ENCODE measurements around the gene SLIT3.

The SLIT3 gene

DNA sequence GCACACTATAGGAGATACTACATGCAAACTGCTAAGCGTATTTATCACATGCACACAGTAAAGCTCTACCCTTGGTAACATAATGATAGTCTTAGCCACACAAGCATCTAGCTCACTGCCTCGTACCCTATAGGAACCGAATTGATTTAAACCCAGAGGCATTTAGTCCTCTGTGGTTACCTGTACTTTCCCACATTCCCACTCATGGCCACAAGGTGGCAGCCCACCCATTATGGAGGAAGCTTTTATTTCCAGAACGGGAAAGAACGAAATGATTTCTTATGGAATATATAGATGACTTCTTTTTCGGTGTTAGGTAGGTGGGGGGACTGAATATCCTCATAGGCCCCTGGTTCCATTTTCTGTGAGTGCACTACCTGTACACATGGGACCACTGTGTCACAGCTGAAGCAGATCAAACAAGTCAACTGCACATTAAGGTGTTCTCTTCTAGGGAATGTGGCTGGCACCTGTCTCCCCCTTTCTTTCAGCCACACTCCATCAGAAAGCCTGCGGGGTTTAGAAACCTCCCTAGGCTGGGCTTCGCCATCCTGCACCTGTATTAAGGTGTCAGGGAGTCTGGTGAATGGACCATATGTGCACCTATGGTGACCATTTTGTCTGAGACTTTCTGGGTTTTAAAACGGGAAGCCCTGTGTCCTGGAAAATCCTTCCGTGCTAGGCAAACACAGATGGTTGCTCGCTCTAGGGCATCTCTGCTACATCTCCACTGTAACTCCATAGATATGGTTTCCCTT lies 313.2 kb downstream of the SLIT3 start:
- peak in 2 of 4 experiments; percentile 3 to 4 for DNase-seq

DNA sequence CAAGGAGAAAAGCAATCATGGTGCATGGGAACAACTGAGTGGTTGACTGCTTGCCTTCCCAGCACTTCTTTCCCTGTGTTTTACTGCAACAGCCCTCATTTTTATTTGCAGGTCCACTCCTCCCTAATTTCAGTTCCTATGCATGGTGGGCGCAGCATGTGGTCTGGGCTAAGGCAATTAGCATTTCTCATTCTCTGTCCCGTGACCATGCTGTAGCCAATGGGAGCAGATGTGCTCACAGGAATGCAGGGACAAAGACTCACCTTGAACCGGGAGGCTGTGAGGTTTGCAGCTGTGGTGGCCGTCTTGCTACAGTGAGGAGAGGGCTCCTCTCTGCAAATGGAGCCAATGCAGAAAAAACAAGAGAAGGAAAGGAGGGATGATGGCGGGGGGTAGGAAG lies 315.5 kb downstream of the SLIT3 start:
- DNase-seq, result no peak

DNA sequence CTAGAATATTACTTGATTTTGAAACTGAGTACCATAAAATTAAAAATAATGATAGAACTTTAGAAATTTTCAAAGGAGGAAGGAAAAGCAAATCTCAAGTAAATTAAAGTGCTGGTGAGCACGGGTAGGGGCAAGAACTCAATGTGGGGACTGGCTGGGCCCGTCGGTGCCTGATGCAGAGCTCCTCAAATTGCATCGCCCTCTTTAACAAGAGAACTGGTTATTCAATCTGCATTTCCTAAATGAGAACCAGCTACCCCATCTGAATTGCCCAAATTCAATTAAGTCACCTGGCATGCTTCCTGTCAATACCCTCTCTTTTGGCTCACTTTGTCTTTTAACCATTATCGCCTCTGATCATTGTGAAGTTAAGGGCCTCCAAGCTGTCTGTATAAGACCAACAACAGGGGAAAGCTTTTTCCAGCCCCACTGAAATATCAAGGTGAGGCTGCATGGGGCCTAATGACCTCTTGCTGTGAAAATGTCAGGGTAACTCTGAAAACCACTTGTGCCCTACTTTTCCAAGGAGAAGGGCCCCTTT lies 316.7 kb downstream of the SLIT3 start:
- no peak for DNase-seq

DNA sequence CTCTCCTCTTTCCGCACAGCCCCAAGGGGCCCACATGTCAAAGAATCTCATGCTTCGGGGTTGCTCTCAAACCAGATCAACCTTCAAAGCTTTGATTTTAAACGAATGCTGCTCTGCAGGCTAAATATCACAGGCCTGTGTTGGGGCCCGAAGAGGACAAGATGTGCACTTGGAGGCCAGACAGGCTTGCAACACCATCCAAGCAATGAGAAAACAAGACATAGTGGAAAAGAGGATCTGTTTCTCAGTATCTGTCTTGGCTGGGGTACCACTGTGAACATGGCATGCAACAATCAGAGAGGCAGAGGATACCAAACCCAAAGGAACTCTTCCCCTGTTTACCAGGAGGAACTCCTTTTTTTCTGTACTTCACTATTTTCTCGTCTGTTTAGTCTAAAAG lies 321.8 kb downstream of the SLIT3 start:
- no peak for DNase-seq

DNA sequence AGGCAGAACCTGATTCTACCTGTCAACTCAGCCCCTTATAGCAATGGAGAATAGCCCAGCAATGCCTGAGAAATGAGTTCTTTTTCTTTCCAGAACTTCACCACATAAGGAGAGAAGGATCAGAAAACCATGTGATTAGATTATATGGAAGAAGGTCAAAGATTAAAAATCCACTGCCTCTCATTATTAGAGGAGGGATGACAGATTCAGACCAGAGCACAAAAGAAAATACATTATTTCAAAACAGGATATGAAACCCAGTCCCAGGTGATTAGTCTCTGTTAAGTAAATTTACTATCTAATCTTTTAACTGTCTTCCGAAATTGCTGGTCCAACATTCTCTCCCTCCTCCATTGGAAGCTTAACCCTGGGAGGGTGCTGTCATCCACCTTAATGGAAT lies 322.4 kb downstream of the SLIT3 start:
- DNase-seq, result no peak

DNA sequence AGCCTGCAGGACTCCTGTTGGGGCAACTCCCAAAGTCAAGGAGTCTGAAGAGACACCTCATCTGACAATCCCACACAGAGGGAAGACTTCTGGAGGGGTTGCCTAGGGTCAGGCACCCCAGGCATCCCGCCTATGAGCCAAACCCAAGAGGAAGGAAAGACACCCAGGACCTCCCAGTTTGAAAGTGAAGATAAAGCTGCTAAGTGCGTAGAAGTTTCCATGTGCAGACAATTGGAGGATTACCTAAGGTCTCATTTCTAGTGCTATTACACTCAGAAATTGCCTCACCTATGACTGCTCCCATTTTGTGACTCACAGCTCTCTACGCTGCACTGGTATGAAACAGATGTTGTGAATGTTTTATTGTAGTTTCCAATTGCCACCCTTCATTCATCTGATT lies 322.9 kb downstream of the SLIT3 start:
- no peak for DNase-seq

DNA sequence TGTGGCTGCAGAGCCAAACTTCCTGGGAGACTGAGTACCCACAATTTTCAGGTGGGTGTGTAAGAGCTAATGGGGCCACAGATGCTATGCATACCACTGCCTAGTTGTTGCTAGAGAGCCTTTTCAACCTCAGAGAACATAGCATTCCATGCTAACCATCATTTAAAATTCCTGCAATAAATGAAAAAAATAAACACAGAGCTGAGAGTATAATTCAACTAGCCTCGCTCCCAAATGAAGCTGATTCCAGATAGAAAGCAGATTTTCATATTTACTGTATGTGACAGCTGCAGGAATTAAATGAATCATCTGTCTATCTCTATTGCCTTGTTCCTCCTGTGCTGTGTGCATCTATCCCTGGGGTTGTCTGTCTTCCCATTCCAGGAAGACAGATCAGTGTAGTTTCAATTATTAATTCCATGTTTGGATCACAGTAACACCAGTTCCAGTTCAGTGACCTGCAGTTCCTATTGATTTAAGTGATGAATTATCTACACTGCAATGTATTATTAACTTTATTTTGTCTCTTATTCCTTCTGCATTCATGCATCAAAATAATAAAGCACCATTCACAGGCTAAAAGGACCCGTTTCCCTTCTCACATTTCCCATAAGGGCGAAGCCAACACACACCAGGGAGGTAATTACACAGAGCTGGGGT lies 324.5 kb downstream of the SLIT3 start:
- no peak for DNase-seq

DNA sequence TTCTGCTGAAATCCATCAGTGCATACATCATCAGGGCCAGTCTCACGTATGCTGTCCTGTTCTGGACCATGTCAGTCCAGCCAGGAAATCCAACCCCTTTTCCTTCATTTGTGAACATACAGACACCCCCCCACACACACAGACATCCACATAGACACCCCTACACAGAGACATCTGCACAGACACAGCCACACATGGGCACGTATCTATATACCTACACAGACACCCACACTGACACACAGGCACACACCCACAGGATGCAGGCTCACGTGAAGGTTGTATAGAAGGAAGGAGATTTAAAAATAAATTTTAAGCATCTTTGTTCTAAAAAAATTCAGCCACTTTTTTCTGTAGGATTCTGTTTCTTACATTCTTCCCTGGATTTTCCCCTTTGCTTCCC lies 325.6 kb downstream of the SLIT3 start:
- no peak for DNase-seq

DNA sequence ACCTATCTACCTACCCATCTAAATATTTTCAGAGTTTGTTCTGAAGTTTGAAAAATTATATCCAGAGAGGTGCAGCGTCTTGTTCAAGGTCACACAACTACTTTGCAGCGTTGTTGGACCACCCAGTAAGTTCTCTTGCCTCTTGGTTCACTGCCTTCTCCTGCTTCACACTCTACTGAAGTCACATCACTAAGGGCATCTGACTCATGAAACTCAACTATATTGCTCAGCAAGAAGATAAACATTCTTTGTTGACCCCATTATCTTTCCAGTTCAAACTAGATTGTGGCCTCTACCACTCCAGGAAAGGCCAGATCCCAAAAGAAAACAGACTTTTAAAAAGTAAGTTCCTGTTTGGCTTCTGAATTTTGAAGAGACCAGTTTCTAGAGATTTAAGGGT lies 326.9 kb downstream of the SLIT3 start:
- DNase-seq, result no peak

DNA sequence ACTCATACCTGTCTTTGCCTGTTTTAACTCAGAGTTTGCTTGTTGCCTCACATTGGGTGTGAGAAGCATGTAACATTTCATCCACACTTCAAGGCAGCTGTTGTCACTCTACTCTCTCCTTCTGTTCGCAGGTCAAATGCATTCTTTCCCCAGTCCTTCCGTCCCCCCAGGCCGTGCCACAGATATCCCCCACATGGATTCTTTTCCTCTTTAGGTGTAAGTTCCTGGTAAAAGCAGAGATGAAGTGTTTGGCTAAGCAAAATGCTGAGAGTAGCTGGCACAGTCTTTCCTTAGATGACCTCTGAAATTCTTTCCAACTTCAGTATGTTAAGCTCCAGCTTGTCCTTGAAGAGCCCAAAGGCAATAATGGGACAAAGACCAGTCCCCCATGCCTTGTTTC lies 328.2 kb downstream of the SLIT3 start:
- no peak for DNase-seq

DNA sequence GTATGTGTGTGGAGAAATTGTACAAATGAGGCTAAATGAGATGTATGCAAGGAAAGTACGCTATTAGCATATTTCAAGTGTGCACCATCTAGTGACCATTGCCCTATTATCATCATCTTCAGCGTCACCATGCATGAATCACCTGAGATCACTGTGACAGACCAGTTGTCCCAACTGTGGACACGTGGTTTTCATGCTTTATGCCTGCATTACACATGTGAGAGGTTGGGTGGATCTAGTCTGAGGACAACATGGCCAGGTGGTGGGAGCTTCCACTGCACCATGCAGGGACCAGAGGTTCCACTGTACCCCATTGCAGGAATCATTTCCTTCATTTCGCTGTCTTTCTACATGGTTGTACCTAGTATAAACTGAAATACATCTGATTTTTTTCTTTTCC lies 329.8 kb downstream of the SLIT3 start:
- DNase-seq, result no peak

DNA sequence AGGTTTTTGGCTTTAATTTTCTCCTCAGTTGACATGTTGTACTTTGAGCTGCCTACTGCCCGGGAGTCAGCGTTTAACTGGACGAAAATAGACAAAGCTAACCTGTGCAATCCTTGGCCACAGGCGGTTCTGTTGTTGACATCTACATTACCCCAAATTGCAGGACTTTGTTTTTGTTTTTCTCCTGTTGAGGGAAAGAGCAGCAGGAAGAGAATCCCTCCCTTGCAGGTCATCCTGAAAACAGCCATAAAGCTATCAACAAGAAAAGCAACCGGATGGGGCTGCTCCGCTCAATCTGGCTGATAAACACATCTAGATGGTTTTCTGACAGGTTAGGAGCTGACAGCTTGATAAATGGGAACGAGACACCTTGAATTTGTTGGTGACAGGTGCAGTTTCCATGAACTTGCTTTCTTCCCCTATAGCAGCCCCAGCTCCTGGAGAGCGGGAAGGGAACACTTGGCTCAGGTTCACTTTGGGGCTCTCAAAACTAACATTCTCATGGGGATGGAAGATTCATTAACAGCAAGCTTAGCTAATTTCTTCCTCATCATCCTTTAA lies 331.5 kb downstream of the SLIT3 start:
- no peak for DNase-seq

DNA sequence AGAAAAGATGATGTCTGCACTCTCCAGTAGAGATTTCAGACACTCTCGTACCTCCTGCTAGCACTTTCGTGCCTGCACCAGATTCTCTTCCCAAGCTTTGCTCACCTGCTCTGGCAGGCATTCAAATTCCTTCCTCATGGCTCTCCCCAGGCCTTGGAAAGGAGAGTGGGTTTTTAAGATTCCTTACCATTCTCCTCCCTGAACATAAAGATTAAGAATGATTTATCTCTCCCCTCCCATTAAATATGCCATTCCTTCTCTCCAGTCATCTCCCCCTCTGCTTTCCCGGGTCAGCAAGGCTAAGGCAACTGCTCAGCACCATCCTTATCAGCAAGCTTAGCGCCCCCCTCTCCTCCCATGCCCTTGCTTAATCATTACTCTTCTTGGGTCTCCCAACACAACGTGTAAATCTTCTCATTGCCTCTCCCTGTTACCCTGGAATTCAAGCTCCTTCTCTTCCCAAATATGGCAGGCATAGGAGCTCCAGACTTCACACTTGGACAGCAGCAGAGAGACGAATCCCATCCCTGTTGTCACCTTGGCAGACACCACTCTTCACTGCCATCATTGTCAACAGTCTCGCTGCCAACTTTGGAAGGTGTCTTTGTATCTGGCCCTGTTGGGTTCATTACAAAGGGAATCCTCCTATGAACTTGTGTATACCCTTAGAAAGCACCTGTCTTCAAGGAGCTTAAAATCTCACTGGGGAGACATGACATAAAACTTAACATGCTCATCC lies 332.9 kb downstream of the SLIT3 start:
- DNase-seq, result no peak

DNA sequence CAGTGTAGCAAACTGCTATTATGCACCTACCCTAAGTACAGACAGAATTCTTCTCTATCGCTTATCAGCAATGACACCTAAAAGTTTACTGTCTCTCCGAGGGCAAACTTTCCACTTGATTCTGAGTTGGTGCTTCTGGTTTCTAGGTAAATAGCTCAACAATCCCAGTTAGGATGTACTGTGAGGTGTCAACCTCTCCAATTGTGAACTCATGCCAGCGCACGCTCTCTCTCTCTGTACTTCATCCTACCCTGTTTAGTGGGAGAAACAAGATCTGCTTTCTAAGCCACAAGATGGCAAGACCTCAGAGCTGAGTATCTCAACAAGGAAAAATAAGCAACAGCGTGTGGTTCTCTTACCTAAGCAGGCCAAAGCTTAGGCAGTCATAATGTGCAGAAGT lies 335.3 kb downstream of the SLIT3 start:
- no peak for DNase-seq

DNA sequence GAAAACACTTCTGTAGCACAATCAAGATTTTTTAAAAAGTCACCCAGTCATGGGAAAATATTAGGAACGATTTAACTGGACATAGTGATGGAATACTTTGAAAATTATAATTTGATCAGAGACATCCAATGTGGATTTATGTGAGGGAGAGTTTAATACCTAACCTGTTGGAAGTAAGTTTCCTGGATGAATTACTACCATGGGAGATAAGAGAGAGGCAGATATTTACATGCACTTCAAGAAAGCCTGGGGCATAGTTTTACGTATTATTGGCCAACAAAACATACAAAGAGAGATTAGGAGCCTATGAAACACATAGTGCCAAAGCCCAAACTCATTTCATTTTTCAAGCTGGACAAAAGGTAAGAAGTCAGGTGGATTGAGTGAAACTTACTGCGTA lies 336.8 kb downstream of the SLIT3 start:
- DNase-seq, result no peak

DNA sequence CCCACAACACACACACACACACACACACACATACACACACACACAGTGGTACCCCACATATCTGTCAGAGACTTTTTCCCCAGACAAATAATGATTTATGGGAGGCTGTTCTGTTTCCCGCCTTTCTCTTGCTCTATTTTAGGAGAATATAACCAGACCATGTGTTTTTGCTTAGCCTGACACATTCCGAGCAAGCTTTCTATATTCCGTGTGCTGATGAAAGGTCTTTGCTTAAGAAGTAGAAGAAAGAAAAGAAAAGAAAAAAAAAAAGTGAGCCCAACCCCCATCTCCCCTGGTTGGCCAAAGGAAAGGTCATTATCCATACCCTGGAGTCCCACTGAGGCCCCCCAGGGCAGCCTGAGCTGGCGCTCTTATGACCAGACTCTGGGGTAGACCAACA lies 338.6 kb downstream of the SLIT3 start:
- no peak for DNase-seq

DNA sequence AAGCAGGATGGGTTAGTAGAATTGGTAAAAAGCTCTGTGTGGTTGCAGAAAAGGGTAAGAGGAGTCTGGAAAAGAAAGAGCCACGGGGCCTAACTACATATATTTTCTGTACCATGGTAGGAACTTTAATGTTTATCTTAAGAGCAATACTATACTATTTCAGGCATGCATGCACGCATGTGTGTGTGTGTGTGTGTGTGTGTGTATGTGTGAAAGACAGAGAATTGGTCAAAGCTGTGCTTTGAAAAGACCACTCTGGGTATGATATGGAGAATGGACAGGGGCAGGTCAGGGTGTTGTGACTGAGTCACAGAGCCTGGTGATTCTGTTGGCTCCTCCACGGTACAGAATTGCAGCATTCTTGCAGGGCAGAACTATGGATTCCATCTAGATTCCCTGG lies 339.3 kb downstream of the SLIT3 start:
- no peak for DNase-seq

DNA sequence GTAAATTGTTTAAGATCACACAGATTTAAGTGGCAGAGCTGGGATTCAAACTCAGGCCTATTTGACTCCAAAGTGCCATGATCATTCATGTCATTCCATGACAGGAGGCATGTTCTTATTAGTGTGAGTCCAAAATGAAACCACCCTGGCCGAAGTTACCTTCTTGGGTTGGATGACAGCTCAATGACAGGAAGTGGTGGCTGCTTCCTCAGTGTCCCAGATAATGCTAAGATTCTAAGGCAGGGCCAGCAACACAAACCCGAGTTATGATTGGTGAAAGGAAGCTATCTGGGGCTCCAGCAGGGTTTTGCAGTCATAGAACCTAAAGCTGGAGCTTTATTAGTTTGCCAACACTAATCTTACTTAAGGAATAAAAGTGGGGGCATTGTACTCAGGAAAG lies 340.4 kb downstream of the SLIT3 start:
- DNase-seq, result no peak

DNA sequence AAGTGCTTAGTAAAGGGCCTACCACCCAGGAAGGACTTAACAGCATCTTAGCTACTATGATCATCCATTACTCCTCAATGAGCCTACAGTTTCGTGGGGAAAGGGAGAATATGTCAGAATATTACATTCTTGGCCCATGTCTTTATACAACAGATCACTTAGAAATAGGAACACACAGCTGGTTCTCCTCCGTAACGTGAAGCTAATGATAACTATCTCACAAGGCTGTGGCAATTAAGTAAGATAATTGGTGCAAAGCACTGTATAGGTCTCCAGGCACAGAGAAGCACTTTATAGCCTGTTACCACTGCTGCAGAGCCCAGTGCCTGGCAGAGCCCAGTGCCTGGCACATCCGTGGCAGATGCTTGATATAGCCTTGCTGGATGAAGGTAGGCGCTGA lies 347.6 kb downstream of the SLIT3 start:
- DNase-seq, result no peak

DNA sequence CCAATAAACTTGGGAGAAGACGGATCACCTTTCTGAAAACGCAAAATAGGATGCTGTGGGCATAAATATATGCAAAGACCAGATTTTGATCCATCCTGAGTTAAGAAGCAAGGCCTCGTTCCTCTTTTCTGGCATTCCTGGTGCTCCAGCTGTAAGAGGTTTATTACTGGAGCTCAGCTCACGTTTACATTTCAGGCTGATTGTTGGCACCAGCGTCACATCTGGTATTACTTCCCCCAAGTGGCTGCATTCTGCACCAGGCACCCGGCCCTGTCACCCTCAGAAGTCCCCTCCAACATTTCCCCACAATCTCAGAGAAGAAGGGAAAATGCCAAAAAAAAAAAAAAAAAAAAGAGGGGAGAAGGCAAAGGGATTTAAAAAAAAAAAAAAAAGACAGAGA lies 348.7 kb downstream of the SLIT3 start:
- no peak for DNase-seq

DNA sequence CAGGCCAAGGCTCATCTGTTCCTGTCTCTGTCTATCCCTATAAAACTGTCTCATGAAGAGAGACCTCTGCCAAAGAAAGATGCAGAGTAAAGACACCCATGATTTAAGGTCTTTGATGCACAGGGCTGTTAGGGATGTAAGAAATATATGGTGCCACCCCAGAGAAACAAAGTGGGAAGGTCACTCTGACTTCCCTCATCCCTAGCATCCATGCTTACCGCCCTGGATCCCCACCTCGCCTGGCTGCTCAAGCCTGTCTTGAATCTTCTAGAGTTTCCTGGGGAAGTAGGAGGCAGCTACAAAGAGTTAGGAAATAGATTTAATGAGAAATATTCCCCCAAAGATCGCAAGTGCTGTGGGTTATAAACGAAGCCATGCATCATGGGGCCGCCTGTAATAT lies 349.2 kb downstream of the SLIT3 start:
- no peak for DNase-seq

DNA sequence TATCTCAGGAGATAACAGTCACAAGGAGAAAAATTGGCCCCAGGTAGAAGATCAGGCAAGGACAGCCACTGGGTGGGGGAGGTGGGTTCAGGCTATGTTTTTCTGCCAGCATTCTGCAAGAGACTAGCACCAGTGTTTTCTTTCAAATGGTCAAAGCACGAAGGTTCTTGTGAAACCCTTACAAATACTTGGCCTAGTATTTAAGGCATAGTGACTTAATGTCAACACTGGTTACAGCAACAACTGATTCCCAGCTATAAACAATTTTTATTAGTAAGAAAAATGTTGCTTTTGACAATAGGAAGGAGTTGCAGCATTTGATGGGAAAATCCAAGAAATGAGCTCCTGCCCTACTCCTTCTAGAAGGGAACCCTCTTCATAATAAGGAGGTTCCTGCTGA lies 349.6 kb downstream of the SLIT3 start:
- DNase-seq, result no peak

DNA sequence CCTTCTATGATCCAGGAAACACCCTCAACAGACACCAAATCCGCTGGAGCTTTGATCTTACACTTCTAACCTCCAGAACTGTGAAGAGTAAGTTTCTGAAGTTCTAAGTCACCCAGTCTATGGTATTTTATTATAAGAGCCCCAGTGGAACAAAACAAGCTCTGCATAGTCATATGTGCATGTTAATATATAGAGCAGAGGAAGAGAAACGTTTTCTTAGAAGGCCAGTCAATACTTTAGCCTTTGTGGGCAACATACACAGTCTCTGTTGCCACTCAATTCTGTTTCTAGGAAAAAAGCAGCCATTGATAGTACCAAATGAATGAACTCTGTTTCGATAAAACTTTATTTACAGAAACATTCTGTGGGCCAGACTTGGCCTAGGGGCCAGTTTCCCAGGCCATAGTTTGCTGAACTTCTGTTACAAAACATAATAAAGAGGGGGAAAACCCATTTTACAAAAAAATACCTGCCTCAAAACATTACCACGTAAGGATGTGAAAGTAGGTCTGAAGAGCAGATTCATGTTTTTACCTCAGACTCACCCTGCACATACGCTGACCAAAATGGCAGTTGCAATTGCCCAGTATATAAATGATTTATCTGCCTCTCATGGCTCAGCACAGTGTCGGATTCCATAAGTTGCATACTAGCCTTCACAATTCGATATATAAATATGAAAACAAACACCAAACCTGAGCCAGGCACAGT lies 350.5 kb downstream of the SLIT3 start:
- no peak for DNase-seq

Measured in activated naive CD4-positive, alpha-beta T cell (primary cell).